ENCODE data around the gene ESR1. TPM values are rescaled to one million over a fixed set of nuclear protein-coding genes. Genes with fewer than 3 reads are reported as not detected.

The ESR1 gene
- total RNA-seq, 1 experiment from 2014 or later = not detected

DNA sequence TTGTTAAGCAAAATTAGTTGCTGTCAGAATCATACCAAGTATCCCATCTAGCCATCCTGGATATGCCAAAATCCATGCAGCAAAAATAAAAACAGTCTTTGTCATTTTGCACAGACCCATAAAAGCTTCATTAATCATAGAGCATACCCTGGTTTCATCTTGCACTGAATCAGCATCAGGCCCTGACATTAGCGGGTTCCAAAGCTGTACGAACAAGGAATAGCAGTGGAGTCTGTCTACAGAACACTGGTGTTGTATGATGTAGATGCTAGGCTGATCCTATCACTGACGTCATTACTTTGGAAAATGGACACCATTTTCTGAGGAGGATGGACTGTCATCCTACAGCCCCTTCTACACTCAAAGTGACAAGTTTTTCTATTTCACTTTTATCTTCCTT lies 315.6 kb downstream of the ESR1 start:
- H3K36me3 Mint-ChIP-seq (ENCODE audit: insufficient read depth, unreplicated experiment) = no peaks in the 10 kb centered on the region
- TF ChIP-seq, protein P1, sequence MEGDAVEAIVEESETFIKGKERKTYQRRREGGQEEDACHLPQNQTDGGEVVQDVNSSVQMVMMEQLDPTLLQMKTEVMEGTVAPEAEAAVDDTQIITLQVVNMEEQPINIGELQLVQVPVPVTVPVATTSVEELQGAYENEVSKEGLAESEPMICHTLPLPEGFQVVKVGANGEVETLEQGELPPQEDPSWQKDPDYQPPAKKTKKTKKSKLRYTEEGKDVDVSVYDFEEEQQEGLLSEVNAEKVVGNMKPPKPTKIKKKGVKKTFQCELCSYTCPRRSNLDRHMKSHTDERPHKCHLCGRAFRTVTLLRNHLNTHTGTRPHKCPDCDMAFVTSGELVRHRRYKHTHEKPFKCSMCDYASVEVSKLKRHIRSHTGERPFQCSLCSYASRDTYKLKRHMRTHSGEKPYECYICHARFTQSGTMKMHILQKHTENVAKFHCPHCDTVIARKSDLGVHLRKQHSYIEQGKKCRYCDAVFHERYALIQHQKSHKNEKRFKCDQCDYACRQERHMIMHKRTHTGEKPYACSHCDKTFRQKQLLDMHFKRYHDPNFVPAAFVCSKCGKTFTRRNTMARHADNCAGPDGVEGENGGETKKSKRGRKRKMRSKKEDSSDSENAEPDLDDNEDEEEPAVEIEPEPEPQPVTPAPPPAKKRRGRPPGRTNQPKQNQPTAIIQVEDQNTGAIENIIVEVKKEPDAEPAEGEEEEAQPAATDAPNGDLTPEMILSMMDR (IDR thresholded peaks at IDR 0.05; ENCODE audit: insufficient read depth in 1 of 2, low read depth in 1 of 2, low read length in 1 of 2, severe bottlenecking in 1 of 2, unreplicated experiment in 1 of 2) = no peak
- H3K4me1 ChIP-seq = no peaks in the 10 kb centered on the region
- ChIA-PET CTCF (no interaction called here), POLR2A (no interaction called here)
- no peaks in the 10 kb centered on the region for H3K9me3 ChIP-seq
- no peaks in the 10 kb centered on the region for H3K4me1 Mint-ChIP-seq (ENCODE audit: low read depth, unreplicated experiment)
- DNase-seq = no peak
- no peak overlapping the region for H3K4me3 ChIP-seq (ENCODE audit: low read depth, low read length)
- no peak overlapping the region for H3K27ac Mint-ChIP-seq (ENCODE audit: unreplicated experiment)
- no TSS peak for BruUV-seq (replicated peaks)
- H3K27me3 ChIP-seq (replicated peaks; ENCODE audit: control insufficient read depth, insufficient read depth, low read length) = no peaks in the 10 kb centered on the region
- intact Hi-C loops (cut with micrococcal nuclease; ENCODE audit: unreplicated experiment) = loop anchor here (10.0 kb wide), 1 partner anchor 688 kb away; no protein-coding TSS in a partner anchor
- H3K36me3 ChIP-seq (ENCODE audit: control insufficient read depth, insufficient read depth, low read length) = no peaks in the 10 kb centered on the region
- H3K4me3 Mint-ChIP-seq (ENCODE audit: unreplicated experiment) = no peak overlapping the region
- no peaks in the 10 kb centered on the region for H3K27me3 Mint-ChIP-seq (ENCODE audit: insufficient read depth, unreplicated experiment)
- H3K9me3 Mint-ChIP-seq (ENCODE audit: unreplicated experiment) = no peaks in the 10 kb centered on the region

DNA sequence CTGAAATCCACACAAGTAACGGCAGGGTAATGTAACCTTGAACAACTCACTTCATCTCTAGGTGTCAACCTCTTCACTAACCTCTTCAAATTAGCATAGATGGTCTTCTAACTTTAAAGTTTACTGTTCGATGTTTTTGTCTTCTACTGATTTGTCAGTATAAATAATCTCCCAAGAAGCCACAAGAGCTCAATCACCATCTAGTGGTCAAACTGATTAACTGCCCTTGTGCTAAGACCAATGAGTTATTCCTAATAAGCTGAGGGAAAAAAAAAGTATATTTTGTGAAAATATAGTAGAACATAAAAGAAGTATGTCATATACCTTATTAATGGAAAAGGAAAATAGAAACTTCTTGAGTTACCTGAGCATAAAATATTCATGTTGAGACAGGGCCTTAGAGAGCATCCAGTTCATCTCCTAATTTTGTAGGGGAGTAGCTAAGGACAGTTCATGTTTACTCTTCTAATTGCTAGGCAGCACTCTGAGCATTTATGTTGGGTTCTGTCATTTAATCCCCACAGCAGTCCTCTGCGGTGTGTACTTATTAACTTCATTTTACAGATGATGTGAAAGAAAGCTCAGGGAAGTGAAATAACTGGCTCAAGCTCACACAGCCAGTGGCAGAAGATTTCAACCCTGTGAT lies 317.1 kb downstream of the ESR1 start:
- no peaks in the 10 kb centered on the region for H3K36me3 Mint-ChIP-seq (ENCODE audit: insufficient read depth, unreplicated experiment)
- H3K4me1 ChIP-seq = no peaks in the 10 kb centered on the region
- DNase-seq = peak in 1 of 2 experiments; percentile 13
- no peaks in the 10 kb centered on the region for H3K9me3 Mint-ChIP-seq (ENCODE audit: unreplicated experiment)
- TF ChIP-seq, protein P1 (IDR thresholded peaks at IDR 0.05; ENCODE audit: insufficient read depth in 1 of 2, low read depth in 1 of 2, low read length in 1 of 2, severe bottlenecking in 1 of 2, unreplicated experiment in 1 of 2) = peak; percentile 61 to 68
- no peaks in the 10 kb centered on the region for H3K9me3 ChIP-seq
- no peaks in the 10 kb centered on the region for H3K36me3 ChIP-seq (ENCODE audit: control insufficient read depth, insufficient read depth, low read length)
- H3K4me3 Mint-ChIP-seq (ENCODE audit: unreplicated experiment) = no peak overlapping the region
- intact Hi-C loops (cut with micrococcal nuclease; ENCODE audit: unreplicated experiment) = loop anchor here (1.0 to 10.0 kb wide), 4 partner anchors 144 to 690 kb away; no protein-coding TSS in a partner anchor
- no peaks in the 10 kb centered on the region for H3K4me1 Mint-ChIP-seq (ENCODE audit: low read depth, unreplicated experiment)
- ChIA-PET POLR2A (no interaction called here), CTCF (interaction anchor here (0.6 to 1.4 kb wide), 9 partner anchors 11 to 456 kb away, joined by 3 to 12 read pairs (median 4); no protein-coding TSS in a partner anchor)
- no peak overlapping the region for H3K4me3 ChIP-seq (ENCODE audit: low read depth, low read length)
- no peak overlapping the region for H3K27ac Mint-ChIP-seq (ENCODE audit: unreplicated experiment)
- no peaks in the 10 kb centered on the region for H3K27me3 ChIP-seq (replicated peaks; ENCODE audit: control insufficient read depth, insufficient read depth, low read length)
- H3K27me3 Mint-ChIP-seq (ENCODE audit: insufficient read depth, unreplicated experiment) = no peaks in the 10 kb centered on the region
- BruUV-seq (replicated peaks) = no TSS peak

DNA sequence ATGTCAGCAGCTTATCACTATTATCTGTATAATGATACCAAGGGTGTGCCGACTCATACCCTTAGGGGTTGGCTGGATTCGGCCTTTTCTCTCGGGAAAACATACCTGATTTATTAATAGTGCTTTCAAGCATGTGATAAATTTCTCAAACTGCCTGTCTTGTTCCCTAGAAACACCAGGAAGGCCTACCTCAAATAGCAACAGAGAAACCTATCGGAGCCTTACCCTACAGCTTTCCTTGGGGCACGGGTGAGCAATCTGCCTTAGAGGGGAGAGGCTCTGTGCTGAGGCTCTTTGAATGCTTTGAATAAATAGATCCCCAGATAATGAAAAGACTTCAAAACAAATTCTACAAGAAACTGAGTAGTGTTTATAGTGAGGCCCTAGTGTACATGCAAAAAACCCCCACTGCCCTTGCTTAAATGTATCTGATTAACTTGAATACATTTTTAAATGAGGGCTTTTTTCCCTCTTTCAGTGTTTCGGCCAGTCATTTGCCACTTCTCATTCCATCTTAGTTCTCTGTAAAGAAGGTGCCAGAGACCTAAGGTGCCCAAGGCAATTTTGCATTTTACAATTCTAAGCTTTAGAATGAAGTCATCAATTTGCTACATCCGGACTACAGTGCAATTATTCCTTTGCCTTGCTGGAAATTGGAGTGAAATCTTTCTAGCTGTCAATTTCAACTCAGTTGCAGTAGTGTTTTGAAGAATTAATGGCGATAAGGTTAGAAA lies 320.1 kb downstream of the ESR1 start:
- Mint-ChIP-seq H3K36me3 (ENCODE audit: insufficient read depth, unreplicated experiment) (no peaks in the 10 kb centered on the region), H3K9me3 (ENCODE audit: unreplicated experiment) (no peaks in the 10 kb centered on the region), H3K4me1 (ENCODE audit: low read depth, unreplicated experiment) (no peaks in the 10 kb centered on the region), H3K27ac (ENCODE audit: unreplicated experiment) (no peak overlapping the region), H3K27me3 (ENCODE audit: insufficient read depth, unreplicated experiment) (no peaks in the 10 kb centered on the region), H3K4me3 (ENCODE audit: unreplicated experiment) (no peak overlapping the region)
- Histone ChIP-seq H3K4me1 (no peaks in the 10 kb centered on the region; the same call in 1 of the 2 replicates), H3K4me3 (ENCODE audit: low read depth, low read length) (no peak overlapping the region), H3K27me3 (replicated peaks; ENCODE audit: control insufficient read depth, insufficient read depth, low read length) (no peaks in the 10 kb centered on the region), H3K36me3 (ENCODE audit: control insufficient read depth, insufficient read depth, low read length) (no peaks in the 10 kb centered on the region), H3K9me3 (no peaks in the 10 kb centered on the region)
- BruUV-seq (replicated peaks) = no TSS peak
- ChIA-PET CTCF (no interaction called here), POLR2A (no interaction called here)
- TF ChIP-seq, protein P1 (IDR thresholded peaks at IDR 0.05; ENCODE audit: insufficient read depth in 1 of 2, low read depth in 1 of 2, low read length in 1 of 2, severe bottlenecking in 1 of 2, unreplicated experiment in 1 of 2) = no peak
- DNase-seq = no peak
- intact Hi-C loops (cut with micrococcal nuclease; ENCODE audit: unreplicated experiment) = loop anchor here (10.0 kb wide), 1 partner anchor 693 kb away; no protein-coding TSS in a partner anchor

Measured in Caco-2 (cell line).